Activated CD4-positive, alpha-beta T cell treated with anti-CD3 and anti-CD28 coated beads, Interleukin-2, amount 50 U/mL, for 16 hours (primary cell): Measurements from ENCODE around the gene SIM2.
"Not testable (repeated sequence)": the region's sequence is repeated elsewhere in the genome, so short reads cannot be mapped to it uniquely, and the experiment has no call there.

Experiments used
- DNase-seq: peaks from one replicate; pipeline ENCODE4 v3.0.0-alpha.2; 2020

SIM2 gene, protein sequence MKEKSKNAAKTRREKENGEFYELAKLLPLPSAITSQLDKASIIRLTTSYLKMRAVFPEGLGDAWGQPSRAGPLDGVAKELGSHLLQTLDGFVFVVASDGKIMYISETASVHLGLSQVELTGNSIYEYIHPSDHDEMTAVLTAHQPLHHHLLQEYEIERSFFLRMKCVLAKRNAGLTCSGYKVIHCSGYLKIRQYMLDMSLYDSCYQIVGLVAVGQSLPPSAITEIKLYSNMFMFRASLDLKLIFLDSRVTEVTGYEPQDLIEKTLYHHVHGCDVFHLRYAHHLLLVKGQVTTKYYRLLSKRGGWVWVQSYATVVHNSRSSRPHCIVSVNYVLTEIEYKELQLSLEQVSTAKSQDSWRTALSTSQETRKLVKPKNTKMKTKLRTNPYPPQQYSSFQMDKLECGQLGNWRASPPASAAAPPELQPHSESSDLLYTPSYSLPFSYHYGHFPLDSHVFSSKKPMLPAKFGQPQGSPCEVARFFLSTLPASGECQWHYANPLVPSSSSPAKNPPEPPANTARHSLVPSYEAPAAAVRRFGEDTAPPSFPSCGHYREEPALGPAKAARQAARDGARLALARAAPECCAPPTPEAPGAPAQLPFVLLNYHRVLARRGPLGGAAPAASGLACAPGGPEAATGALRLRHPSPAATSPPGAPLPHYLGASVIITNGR

DNA sequence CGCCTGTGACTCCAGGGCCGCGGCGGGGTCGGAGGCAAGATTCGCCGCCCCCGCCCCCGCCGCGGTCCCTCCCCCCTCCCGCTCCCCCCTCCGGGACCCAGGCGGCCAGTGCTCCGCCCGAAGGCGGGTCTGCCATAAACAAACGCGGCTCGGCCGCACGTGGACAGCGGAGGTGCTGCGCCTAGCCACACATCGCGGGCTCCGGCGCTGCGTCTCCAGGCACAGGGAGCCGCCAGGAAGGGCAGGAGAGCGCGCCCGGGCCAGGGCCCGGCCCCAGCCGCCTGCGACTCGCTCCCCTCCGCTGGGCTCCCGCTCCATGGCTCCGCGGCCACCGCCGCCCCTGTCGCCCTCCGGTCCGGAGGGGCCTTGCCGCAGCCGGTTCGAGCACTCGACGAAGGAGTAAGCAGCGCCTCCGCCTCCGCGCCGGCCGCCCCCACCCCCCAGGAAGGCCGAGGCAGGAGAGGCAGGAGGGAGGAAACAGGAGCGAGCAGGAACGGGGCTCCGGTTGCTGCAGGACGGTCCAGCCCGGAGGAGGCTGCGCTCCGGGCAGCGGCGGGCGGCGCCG, at the start of gene SIM2:
SIM2 (plus strand) TSS at position 135 of the 565 bp plus-strand sequence. CDS start 632 bp downstream, outside the sequence.
- DNase-seq = no peak

DNA sequence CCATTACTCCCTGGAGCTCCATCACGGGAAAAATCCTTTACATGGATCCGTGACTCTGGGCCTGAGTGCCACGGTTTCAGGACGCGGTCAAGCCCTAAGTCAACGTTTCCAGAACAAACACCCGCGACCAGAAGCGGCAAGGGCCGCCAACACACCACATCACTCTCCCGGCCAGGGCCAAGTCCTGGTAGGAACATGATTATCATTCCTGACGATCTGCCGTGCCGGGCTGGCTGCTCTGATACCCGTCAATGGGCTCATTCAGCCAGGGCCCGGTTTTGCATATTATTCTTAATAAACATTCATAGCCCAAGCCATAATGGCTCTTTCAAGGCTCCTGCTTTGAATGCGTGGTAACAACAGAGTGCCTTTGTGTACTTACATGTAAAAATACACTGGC, 44.6 kb upstream of the SIM2 start:
- DNase-seq = no peak

DNA sequence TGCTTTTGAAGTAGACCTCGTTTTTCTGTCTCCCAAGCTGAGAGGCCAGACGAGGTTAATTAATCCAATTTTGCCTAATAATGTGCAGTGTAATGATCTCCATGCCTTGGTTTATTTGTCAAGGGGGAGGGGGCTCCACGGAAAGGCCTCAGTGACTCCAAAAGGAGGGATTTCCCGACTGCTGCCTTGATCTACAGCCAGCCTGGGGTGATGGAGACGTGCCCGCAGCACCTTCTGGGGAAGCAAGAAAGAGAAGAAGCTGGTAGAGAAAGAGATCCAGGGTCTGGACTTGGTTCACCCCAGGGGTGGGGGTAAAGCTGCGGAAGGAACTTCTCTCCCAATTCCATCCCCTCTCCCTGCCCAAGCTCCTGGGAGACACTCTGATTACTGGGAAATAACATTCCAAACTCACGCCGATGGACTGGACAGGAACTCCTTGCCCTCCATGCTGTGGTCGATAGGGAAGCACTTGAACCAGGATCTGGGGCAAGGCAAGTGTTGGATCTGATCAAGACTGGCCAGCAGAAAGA, 44.1 kb upstream of the SIM2 start:
- no peak for DNase-seq

DNA sequence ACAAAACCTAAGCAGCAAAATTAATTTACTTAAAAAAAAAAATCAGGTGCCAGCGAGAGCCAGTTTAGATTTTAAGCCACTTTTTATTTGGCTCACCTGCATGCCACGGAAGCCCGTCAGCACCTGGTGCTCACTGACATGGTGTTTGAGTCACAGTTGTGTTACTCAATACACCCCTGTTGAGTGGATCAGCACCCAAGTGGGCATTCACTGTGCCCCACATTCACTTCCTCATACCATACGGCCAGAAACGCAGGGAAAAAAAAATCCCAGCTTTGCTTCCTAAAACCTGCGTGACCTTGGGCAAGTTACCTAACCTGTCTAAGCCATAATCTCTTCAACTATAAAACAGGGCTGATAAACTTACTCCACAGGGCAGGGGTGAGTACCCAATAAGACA, 42.8 kb upstream of the SIM2 start:
- no peak for DNase-seq

DNA sequence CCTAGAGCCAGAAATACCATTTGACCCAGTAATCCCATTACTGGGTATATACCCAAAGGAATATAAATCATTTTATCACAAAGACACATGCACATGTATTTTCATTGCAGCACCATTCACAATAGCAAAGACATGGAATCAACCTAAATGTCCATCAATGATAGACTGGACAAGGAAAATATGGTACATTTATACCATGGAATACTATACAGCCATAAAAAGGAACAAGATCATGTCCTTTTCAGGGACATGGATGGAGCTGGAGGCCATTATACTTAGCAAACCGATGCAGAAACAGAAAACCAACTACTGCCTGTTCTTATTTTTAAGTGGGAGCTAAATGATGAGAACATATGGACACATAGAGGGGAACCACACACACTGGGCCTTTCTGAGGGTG, 41.6 kb upstream of the SIM2 start:
- not testable (repeated sequence) for DNase-seq

DNA sequence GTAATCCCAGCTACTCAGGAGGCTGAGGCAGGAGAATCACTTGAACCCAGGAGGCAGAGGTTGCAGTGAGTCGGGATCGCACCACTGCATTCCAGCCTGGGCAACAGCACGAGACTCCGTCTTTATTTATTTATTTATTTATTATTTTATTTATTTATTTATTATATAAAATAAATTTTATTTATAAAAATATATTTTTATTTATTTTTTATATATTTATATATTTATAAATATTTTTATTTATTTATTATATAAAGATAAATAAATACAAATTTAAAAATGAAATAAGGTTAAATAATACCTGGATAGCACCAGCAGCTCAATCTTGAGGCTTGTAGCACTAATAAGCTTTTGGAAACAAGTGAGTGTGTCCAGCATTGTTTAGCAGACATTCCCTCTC, 40.9 kb upstream of the SIM2 start:
- no peak for DNase-seq

DNA sequence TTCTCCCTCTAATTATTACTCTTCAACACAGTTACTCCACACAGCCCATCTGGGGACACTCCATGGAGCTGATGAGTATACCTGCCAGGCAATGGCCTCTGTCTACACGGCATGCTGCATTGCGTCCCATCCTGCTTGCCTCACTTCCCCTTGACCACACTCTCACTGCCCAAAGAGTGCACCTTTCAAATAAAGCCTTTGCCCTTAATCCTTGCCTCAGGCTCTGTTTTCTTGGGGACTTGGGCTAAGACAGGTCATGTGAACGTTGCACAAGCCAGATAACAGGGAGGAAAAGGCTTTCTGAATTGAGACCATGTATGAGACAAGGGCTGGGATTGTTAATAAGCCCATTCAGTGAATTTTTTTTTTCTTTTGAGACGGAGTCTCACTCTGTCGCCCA, 40.0 kb upstream of the SIM2 start:
- no peak for DNase-seq

DNA sequence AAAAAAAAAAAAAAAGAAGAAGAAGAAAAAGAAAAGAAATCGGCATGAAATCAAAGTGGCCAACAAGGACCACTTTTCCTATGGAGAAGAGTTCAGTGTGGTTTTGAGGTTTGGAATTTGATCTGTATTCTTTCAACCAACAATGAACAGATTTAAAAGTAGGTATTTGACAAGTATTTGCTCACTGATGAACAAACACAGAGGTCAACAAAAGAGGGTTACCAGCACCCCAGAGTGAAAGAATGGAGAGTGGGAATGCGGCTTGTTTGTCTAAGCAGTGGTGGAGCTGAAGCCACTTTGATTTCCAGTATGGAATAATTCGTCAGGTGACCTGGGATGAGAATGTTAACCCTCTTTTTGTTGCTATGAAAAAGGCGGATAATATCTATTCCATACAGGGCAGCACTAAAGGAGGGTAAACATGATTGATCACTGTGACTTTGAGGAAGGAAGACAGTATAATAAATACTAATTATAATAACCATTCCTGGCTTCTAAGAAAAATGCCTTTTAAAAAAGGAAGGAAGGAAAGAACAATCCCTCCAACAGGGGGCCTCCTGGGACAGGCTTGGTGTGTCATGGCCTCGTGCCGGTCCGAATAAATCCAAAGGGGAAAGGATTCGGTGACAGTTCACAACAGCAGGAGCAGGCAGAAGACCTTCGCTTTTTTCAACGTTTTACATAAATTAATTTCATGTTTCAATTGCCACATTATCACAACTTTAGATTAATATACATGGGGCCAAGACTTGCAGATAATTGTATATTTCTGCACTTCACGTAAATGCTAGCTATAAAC, 37.2 kb upstream of the SIM2 start:
- DNase-seq = no peak

DNA sequence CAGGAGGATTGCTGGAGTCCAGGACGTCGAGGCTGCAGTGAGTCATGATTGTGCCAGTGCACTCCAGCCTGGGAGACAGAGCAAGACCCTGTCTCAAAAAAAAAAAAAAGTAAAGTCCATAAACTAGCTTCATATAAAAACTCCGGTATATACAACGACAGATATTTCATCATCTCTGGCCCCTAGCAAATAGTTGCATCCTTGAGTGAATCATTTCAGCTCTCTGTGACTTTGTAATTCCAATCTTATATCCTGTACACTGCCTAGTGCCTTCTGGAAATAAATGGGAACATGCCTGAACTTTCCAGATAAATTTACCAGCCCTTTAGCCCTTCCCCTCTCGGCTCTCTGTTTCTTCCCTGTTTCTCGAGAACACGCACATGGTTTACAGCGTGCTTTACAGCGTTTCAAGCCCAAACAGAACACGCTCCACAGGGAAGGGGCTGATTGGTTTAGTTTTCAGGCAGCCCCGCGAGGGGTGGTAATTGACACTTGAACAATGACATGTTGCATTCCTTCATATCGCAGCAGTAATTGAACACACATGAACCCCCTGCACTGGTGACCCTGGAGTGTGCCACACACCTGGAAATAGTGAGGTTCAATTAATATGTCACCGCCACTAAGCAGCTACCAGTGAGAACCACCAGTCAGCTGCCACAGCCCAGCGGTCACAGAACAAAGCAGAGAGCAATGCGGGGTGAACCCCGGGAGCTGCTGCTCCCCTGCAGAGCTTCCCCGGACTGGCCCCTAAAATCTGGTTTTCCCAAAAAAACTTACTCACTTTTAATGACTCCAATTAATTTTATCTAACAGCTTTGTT, 35.7 kb upstream of the SIM2 start:
- DNase-seq = no peak

DNA sequence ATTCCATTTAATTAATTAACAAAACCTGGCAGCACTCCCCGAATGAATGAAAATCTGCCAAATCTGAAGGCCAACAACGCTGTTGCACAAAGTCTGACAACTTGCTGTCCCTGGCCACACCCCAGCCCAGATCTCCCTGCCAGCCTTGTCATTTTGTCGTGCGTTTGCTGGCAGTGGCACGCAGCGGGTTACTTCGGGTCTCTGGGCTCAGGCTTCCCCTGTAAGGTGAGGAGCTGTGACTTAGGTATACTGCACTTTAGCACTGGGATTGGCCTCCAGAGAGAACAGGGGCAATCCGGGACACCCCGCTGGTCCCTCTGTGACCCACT, 34.3 kb upstream of the SIM2 start:
- DNase-seq = no peak

DNA sequence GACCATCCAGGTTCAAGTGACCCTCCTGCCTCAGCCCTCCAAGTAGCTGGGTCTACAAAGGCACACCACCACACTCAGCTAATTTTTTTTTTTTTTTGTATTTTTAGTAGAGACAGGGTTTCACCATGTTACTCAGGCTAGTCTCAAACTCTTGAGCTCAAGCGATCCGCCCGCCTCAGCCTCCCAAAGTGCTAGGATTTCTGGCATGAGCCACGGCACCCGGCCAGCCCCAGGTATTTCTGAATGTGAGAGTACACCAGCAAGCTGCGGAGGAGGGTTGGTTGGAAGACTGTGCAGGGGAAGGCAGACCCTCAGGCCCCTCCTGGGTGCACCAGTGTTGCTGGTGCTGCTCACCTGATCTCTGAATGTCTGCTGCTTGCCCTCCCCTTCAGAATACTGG, 33.1 kb upstream of the SIM2 start:
- no peak for DNase-seq

DNA sequence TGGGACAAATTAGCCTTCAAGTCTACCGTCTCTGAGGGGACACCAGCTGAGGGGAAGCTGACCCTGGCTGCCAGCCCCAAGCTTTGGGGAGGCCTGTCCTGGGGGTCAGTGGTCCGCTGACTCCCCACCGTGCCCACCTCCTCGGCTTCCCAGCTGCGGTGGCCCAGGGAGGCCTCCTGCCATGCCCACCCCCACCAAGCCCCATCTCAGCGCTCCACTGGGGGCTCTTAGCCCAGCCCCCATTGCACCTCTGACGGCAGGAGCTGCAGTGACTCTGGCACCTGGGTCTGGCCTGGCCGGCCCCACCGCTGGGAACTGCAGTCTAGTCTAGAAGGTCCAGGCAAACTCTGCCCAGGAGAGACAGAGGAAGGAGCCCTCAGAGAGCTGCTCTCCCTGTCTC, 30.2 kb upstream of the SIM2 start:
- DNase-seq = no peak

DNA sequence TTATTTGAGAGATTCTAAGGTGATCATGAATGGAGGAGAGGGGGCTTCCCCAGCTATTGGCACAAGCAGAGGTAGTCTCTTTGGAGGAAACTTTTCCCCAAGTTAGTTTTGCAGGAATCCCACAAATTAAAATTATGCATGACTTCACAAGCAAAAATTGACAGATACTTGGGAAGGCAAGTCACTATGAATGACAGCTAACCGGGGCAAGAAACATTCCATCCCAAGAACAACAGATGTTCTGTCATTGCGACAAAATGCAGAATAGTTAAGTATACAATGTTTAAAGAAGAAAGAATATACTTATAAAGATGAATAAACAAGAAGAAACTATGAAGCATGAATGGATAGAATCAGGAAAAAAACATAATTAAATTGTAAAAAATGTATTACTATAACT, 27.1 kb upstream of the SIM2 start:
- DNase-seq = no peak

DNA sequence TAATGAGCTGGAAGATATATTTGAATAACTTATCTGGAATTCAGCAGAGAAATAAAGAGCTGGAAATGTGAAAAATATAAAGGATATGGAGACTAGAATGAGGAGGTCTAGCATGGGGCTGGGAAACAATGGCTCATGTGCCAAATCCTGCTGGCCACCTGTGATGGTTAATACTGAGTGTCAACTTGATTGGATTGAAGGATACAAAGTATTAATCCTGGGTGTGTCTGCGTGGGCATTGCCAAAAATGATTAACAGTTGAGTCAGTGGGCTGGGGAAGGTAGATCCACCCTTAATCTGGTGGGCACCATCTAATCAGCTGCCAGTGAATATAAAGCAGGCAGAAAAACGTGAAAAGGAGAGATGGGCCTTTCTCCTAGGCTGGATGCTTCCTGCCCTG, 26.6 kb upstream of the SIM2 start:
- DNase-seq = not testable (repeated sequence)

DNA sequence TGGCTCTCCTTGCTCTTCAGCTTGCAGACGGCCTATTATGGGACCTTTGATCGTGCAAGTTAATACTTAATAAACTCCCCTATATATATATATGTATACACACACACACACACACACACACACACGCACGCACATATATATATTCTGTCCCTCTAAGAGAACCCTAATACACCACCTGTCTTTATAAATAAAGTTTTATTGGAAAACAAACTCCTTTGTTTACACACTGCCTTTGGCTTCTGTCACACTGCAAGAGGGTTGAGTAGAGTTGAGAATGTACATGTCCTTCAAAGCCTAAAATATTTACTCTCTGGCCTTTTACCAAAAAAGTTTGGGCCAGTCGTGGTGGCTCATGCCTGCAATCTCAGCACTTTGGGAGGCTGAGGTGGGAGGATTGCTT, 26.2 kb upstream of the SIM2 start:
- no peak for DNase-seq

DNA sequence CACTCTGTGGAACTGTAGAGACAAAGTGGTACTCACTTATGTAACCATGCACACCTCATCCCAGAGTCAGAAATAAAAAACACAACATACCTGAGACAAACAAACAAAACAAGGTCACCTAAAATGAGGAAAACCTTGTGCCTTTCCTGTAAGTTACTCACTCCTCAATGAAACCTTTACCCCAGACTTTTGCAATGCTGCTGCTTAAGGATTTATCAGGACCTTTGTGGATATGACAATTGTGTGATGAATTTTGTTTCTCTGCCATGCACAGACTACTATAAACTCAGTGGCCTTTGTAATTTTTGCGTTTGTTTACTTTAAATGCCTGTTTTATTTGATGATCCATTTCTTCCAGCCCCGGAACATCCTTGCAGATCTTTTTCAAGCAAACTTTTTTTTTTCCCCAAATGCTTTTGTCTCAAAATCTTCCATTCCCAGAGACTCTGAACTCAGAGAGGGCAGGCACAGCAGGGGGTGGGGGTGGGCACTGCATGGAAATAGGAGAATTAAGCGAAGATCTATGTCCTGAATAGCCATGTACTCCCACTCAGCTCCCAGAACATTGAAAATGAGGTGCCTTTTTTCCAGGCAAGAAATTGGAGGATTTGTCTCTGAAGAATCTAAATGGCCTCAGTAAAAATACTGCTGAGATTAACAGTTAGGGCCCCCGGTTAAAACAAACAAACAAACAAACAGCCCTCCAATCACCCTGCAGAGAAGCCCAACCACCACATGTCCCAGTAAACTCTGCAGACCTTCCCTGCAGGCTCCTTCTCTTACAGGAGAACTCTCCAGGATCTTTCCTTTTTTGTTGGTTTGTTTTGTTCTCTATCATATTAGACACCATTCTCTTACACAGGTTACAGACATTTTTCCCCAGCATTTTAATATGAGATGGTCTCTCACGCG, 22.6 kb upstream of the SIM2 start:
- DNase-seq = no peak

DNA sequence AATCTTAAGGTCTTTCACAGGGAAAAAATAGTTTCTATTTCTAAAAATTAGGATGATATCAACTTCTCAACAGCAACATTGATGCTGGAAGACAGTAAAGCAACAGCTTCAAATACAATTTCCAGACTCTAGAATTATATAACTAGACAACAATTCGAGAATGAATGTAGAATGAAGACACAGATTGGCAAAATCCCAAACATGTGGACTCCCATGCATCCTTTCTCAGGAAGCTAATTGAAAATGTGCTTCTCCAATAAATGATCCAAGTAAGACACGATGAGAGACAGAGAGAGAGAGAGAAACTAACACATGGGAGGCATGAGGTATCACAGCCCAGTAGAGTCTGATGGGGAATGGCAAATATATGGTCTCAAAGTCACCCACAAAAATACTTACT, 21.5 kb upstream of the SIM2 start:
- no peak for DNase-seq

DNA sequence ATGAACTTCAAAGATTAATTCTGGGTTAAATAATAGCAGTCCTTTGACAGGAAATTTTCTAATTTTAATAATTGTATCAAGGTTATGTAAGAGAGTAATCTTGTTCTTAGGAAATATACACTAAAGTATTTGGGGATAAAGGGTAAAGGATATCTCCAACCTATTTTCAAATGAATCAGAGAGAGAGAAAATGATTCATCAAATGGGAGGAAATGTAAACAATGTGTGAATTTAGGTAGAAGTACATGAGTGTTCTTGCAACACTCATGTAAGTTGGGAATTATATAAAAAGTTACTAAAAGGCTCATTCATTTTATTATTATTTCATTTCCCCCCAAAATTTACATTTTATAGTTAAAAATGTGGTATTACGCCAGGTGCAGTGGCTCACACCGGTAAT, 20.4 kb upstream of the SIM2 start:
- DNase-seq = no peak

DNA sequence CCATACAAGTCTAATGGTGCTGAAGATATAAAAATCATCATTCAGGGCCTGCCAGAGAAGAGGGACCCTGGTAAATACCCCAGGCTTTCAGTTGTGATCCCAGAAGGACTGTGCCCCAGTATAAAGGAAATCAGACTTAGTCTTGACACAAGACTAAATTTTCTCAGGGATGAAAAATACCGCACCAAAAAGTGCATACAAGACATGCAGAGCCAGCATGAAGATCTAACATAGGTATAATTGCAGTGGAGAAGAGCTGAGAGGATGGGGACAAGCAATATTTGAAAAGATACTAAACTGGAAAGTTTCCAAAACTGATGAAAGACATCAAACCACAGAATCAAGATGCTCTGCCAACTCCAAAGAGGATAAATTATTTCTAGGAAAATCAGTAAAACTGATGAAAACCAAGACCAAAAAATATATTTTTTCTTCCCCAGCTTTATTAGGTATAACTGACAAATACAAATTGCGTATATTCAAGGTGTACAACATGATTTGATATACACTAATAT, 17.7 kb upstream of the SIM2 start:
- no peak for DNase-seq

DNA sequence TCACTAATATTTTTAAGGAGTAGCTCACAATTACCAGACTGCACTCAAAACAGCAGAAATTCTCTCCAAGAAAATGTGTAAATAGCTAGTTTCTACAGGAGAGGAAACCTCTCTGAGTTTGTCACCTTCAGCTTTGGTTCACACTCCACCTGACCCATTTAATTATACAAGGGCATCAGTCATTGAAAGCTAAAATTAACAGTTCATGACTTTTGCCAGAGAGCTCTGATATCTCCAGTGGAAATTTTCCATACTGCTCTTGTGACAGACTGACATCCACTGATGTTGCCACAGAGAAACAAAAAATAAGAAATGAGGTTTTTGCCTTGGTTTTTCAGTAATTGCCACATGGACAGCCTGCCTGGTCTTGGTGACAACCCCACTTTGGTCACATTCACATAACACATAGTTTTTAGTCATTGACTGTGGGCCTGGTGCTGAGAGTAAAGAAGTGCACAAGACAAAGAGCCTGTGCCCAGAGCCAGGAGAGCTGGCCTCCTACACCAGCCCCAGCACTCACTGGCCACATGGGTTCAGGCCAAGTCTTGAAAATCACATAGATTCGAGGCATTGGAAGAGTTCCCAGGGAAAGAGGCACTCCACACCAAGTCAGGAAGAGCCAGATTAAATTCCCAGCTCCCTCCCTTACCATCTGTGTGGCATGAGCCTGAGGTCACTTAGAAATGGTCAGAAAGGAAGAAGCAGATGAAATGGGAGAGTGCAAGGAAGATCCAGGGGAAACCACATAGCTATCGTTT, 13.8 kb upstream of the SIM2 start:
- DNase-seq = no peak
